CD8-positive, alpha-beta memory T cell (primary cell): ENCODE measurements around the gene NCOA3. TPM values are rescaled to one million over a fixed set of nuclear protein-coding genes. Genes with fewer than 3 reads are reported as not detected.
"Not testable (repeated sequence)": the region's sequence is repeated elsewhere in the genome, so short reads cannot be mapped to it uniquely, and the experiment has no call there.

Source experiments
- CTCF ChIA-PET: fragments of 350-600 bp; sonication (Branson Sonifier 250); formaldehyde crosslinking; loops from one replicate; lab custom pipeline; 2021; ENCODE audit warnings: antibody characterized with exemption; lab: Charles Lee
- POLR2A ChIA-PET: fragments of 350-600 bp; sonication (Branson Sonifier 250); formaldehyde crosslinking; loops from one replicate; lab custom pipeline; 2021; ENCODE audit warnings: antibody characterized with exemption; lab: Charles Lee
- DNase-seq, 5 donors: peaks; one replicate each; pipeline versions ENCODE4 v3.0.0 to v3.0.0-alpha.2; 2020 to 2022; ENCODE audit warnings: mixed read lengths in 1 of 5
- H3K27ac ChIP-seq: one replicate; pipeline ENCODE4 v1.7.0; 2013; ENCODE audit warnings: low read depth, mild to moderate bottlenecking, low read length, moderate library complexity
- H3K27me3 ChIP-seq: 2 replicates; pipeline ENCODE4 v1.7.0; 2013; ENCODE audit warnings: low read length, mild to moderate bottlenecking; ENCODE audit not compliant: insufficient read depth, poor library complexity, severe bottlenecking
- H3K36me3 ChIP-seq: 2 replicates; pipeline ENCODE4 v1.7.0; 2013; ENCODE audit warnings: mild to moderate bottlenecking, low read length, moderate library complexity; ENCODE audit not compliant: insufficient read depth
- H3K4me1 ChIP-seq: 2 replicates; pipeline ENCODE4 v1.7.0; 2013; ENCODE audit warnings: mild to moderate bottlenecking, low read length, moderate library complexity; ENCODE audit not compliant: insufficient read depth
- H3K4me3 ChIP-seq: 2 replicates; pipeline ENCODE4 v1.7.0; 2013; ENCODE audit warnings: mild to moderate bottlenecking, low read length
- H3K9me3 ChIP-seq: 2 replicates; pipeline ENCODE4 v1.7.0; 2013; ENCODE audit warnings: mild to moderate bottlenecking, low read length
- H3K27ac Mint-ChIP-seq, 8 donors: one replicate each; pipeline ENCODE4 v1.8.0; 2020 to 2021; ENCODE audit warnings: mixed read lengths in 8 of 8, mild to moderate bottlenecking in 6 of 8, inconsistent platforms in 3 of 8, moderate library complexity in 3 of 8
- H3K27me3 Mint-ChIP-seq, 2 donors: one replicate each; pipeline ENCODE4 v1.8.0; 2020 to 2021; ENCODE audit warnings: mixed read lengths in 2 of 2, mild to moderate bottlenecking in 1 of 2, moderate library complexity in 1 of 2
- H3K36me3 Mint-ChIP-seq, 3 donors: one replicate each; pipeline ENCODE4 v1.8.0; 2020 to 2021; ENCODE audit warnings: mixed read lengths in 3 of 3, inconsistent platforms in 1 of 3, mild to moderate bottlenecking in 1 of 3
- H3K4me1 Mint-ChIP-seq, 3 donors: one replicate each; pipeline ENCODE4 v1.8.0; 2020 to 2021; ENCODE audit warnings: mixed read lengths in 3 of 3, inconsistent platforms in 1 of 3, mild to moderate bottlenecking in 1 of 3
- H3K4me3 Mint-ChIP-seq, 7 donors: one replicate each; pipeline ENCODE4 v1.8.0; 2020 to 2021; ENCODE audit warnings: mixed read lengths in 7 of 7, mild to moderate bottlenecking in 6 of 7, moderate library complexity in 4 of 7, inconsistent platforms in 2 of 7
- H3K9me3 Mint-ChIP-seq, 5 donors: one replicate each; pipeline ENCODE4 v1.8.0; 2020 to 2022; ENCODE audit warnings: mixed read lengths in 5 of 5, mild to moderate bottlenecking in 3 of 5, moderate library complexity in 2 of 5, inconsistent platforms in 1 of 5
- polyA plus RNA-seq: library from polyadenylated mRNA; unstranded; fragments of 300-500 nt; fragmentation: Illumina TruSeq; gene quantifications from one replicate; pipeline ENCODE4 v1.2.3, GENCODE V29; 2021
- total RNA-seq, 2 experiments: library from RNA; stranded (reverse); gene quantifications; one replicate each; pipeline ENCODE4 v1.2.3, GENCODE V29; 2021

The NCOA3 gene
- total and polyA plus RNA-seq, 3 experiments from 2014 or later = 23.8 to 93.8 (median 92.4) TPM

DNA sequence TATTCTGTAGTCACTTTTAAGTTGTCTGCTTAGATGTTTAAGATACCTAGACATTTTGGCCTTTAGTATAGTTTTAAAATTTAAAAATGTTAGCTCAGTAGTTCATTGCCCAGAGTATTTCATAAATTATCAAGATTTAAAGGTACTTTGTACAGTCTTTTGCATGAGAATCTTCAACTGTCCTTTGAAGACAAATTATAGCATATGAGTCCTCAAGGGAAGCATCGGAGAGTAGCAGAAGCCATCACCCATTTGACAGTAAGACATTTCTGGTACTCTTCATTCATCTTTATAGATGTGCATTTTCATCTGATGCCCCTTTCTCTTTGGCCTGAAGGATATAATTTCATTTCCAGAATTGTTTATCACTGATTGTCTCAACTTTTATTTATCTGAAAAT, 89.5 kb downstream of the NCOA3 start:
- DNase-seq = no peak
- Histone ChIP-seq H3K4me3 (no peak overlapping the region), H3K9me3 (no peaks in the 10 kb centered on the region), H3K36me3 (peaks cover 10% of the 10 kb centered on the region), H3K27me3 (no peaks in the 10 kb centered on the region), H3K27ac (no peak overlapping the region), H3K4me1 (no peaks in the 10 kb centered on the region)
- no peaks in the 10 kb centered on the region for H3K9me3 Mint-ChIP-seq
- H3K4me3 Mint-ChIP-seq = no peak overlapping the region
- ChIA-PET POLR2A (interaction anchor here (1.0 kb wide), 1 partner anchor 86 kb away, joined by 4 read pairs; no protein-coding TSS in a partner anchor), CTCF (no interaction called here)
- peak overlapping the region in 6 of 8 donors; percentile 4 to 77 (median 47) for H3K27ac Mint-ChIP-seq
- H3K36me3 Mint-ChIP-seq = peaks cover 0 to 47% (median 5%) of the 10 kb centered on the region in 3 donors
- peaks cover 27 to 53% (median 48%) of the 10 kb centered on the region in 3 donors for H3K4me1 Mint-ChIP-seq
- no peaks in the 10 kb centered on the region for H3K27me3 Mint-ChIP-seq

DNA sequence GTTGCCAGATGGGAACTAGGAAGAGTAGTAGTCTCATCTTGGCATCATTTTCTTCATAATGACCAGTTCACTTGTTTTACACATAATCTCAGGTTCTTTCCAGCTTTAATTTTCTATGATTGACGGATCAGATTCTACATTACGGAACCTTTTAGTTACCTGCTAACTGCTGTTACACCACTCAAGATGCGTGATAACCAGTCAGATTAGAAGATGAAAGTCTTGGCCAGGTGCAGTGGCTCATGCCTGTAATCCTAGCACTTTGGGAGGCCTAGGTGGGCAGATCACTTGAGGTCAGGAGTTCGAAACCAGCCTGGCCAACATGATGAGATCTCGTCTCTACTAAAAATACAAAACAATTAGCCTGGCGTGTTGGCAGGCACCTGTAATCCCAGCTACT, 92.5 kb downstream of the NCOA3 start:
- H3K9me3 ChIP-seq = no peaks in the 10 kb centered on the region
- Mint-ChIP-seq H3K27ac (no peak overlapping the region), H3K36me3 (peaks cover 0 to 40% (median 3%) of the 10 kb centered on the region in 3 donors), H3K9me3 (no peaks in the 10 kb centered on the region), H3K27me3 (no peaks in the 10 kb centered on the region), H3K4me3 (no peak overlapping the region), H3K4me1 (peaks cover 22 to 46% (median 46%) of the 10 kb centered on the region in 3 donors)
- DNase-seq = no peak
- ChIA-PET CTCF (no interaction called here), POLR2A (no interaction called here)
- no peaks in the 10 kb centered on the region for H3K27me3 ChIP-seq
- H3K27ac ChIP-seq = no peak overlapping the region
- H3K4me1 ChIP-seq = no peaks in the 10 kb centered on the region
- no peak overlapping the region for H3K4me3 ChIP-seq
- H3K36me3 ChIP-seq = peaks cover 3% of the 10 kb centered on the region

DNA sequence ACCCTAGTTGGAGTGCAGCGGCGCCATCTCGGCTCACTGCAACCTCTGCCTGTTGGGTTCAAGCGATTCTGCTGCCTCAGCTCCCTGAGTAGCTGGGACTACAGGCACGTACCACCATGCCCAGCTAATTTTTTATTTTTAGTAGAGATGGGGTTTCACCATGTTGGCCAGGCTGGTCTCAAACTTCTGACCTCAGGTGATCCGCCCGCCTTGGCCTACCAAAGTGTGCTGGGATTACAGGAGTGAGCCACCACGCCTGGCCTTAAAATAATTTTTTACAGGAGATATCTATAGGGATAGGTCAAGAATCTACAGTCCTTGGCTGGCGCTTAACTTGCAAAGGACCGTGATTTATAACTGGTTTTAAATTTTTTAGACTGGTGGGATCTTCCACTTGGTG, 93.5 kb downstream of the NCOA3 start:
- H3K4me3 Mint-ChIP-seq, DNase-seq, H3K27me3 Mint-ChIP-seq, H3K27ac ChIP-seq, H3K27ac Mint-ChIP-seq, H3K4me1 ChIP-seq, H3K9me3 Mint-ChIP-seq, H3K27me3 ChIP-seq, H3K9me3 ChIP-seq, H3K4me3 ChIP-seq, POLR2A ChIA-PET, H3K36me3 ChIP-seq: not testable (repeated sequence)
- Mint-ChIP-seq H3K36me3 (peaks cover 0 to 37% (median 3%) of the 10 kb centered on the region in 3 donors), H3K4me1 (peaks cover 25 to 54% (median 47%) of the 10 kb centered on the region in 3 donors)
- CTCF ChIA-PET = interaction anchor here (2.5 kb wide), 1 partner anchor 26 kb away, joined by 7 read pairs; no protein-coding TSS in a partner anchor

DNA sequence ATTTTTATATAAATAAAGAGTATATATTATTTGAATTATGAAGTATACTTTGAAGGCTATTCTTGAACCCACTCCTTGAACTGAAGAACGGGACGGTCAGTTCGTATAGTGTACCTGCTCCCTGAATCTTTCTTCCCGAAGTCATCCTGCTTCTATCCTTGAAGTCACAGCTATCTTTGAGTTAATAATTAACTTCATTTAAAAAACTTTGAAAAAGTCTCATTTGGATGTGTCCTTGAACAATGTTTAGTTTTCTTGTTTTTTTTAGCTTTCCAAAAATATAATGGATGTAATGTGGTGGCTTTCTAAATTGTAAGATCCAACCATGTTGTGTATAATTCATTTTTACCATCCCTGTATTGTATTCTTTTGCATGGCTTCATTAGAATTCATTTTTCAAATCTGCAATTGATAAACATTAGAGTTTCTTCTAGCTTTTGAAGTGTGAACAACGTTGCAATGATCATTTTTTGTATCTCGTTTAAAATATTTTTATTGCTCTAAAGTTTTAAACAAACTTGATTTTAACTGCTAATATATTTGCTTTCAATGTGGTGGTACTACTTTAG, 94.4 kb downstream of the NCOA3 start:
- POLR2A ChIA-PET = interaction anchor here (0.6 kb wide), 1 partner anchor 258 kb away, joined by 3 read pairs; no protein-coding TSS in a partner anchor

DNA sequence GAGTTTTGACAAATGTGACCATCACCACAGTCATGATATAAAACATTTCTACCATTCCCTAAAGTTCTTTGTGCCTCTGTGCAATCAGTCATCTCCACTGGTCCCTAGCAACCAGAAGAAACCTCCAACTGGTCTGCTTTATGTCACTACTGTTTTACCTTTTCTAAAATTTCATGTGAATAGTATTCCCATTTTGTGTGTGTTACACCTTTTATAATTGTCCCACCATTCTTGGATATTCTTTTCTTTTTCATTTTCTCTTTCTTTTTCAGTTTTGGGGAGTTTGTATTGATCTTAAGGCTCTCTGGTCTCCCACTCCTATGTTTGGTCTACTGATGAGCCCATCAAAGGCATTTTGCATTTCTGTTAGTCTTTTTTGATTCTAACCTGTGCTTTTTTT, 95.4 kb downstream of the NCOA3 start:
- Mint-ChIP-seq H3K27ac (peak overlapping the region in 3 of 8 donors; percentile 27 to 64 (median 47)), H3K27me3 (no peaks in the 10 kb centered on the region), H3K4me3 (no peak overlapping the region), H3K9me3 (no peaks in the 10 kb centered on the region), H3K36me3 (peaks cover 0 to 33% (median 3%) of the 10 kb centered on the region in 3 donors), H3K4me1 (peaks cover 23 to 52% (median 47%) of the 10 kb centered on the region in 3 donors)
- H3K27me3 ChIP-seq = no peaks in the 10 kb centered on the region
- no peak overlapping the region for H3K4me3 ChIP-seq
- DNase-seq = no peak
- H3K9me3 ChIP-seq = no peaks in the 10 kb centered on the region
- CTCF ChIA-PET = interaction anchor here (1.2 to 2.5 kb wide), 3 partner anchors 24 to 215 kb away, joined by 3 to 7 read pairs (median 3); no protein-coding TSS in a partner anchor
- peaks cover 3% of the 10 kb centered on the region for H3K36me3 ChIP-seq
- POLR2A ChIA-PET = no interaction called here
- no peaks in the 10 kb centered on the region for H3K4me1 ChIP-seq
- H3K27ac ChIP-seq = no peak overlapping the region

More for the DNA sequence above, 94.4 kb downstream of the NCOA3 start:
- Histone ChIP-seq H3K27ac (no peak overlapping the region), H3K9me3 (no peaks in the 10 kb centered on the region), H3K4me3 (no peak overlapping the region), H3K36me3 (peaks cover 3% of the 10 kb centered on the region), H3K27me3 (no peaks in the 10 kb centered on the region), H3K4me1 (no peaks in the 10 kb centered on the region)
- H3K4me1 Mint-ChIP-seq = peaks cover 27 to 55% (median 49%) of the 10 kb centered on the region in 3 donors
- no peak overlapping the region for H3K27ac Mint-ChIP-seq
- DNase-seq = no peak
- no peaks in the 10 kb centered on the region for H3K9me3 Mint-ChIP-seq
- H3K4me3 Mint-ChIP-seq = no peak overlapping the region
- no peaks in the 10 kb centered on the region for H3K27me3 Mint-ChIP-seq
- CTCF ChIA-PET = interaction anchor here (1.2 to 2.5 kb wide), 3 partner anchors 25 to 214 kb away, joined by 3 to 7 read pairs (median 3); no protein-coding TSS in a partner anchor
- H3K36me3 Mint-ChIP-seq = peaks cover 0 to 37% (median 3%) of the 10 kb centered on the region in 3 donors

DNA sequence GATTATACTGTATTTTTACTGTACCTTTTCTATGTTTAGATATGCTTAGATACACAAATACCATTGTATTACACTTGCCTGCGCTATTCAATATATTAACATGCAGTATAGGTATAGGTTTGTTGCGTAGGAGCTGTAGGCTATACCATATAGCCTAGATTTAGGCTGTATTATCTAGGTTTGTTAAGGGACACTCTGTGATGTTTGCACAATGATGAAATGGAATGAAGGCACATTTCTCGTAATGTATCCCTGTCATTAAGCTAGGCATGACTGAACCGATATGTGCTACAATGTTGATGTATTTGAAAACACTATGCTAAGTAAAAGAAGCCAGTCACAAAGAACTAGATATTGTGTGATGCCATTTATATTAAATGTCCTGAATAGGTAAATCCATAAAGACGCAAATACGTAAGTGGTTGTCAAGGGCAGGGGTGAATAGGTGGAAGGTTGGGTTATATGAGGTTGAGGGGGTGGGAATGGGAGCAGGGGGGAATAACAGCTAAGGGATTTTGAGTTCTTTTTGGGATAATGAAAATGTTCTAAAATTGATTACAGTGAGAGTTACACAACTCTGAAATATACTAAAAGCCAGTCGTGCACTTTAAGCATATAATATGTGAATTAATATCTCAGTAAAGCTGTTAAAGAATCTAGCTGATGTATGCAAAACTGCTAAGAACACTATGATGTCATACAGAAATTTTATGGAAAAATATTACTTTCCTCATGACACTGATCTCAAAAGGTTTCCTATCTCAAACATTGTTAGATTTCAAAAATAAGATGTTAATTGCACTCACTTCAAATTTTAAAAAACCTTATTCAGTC, 97.4 kb downstream of the NCOA3 start:
- no peak overlapping the region for H3K4me3 Mint-ChIP-seq
- Histone ChIP-seq H3K27me3 (no peaks in the 10 kb centered on the region), H3K27ac (no peak overlapping the region), H3K9me3 (no peaks in the 10 kb centered on the region), H3K36me3 (peaks cover 2% of the 10 kb centered on the region), H3K4me3 (no peak overlapping the region), H3K4me1 (no peaks in the 10 kb centered on the region)
- no peak for DNase-seq
- CTCF ChIA-PET = interaction anchor here (1.2 kb wide), 1 partner anchor 22 kb away, joined by 4 read pairs; no protein-coding TSS in a partner anchor
- peak overlapping the region in 1 of 8 donors; percentile 9 for H3K27ac Mint-ChIP-seq
- H3K36me3 Mint-ChIP-seq = peaks cover 0 to 28% (median 2%) of the 10 kb centered on the region in 3 donors
- H3K9me3 Mint-ChIP-seq = no peaks in the 10 kb centered on the region
- POLR2A ChIA-PET = no interaction called here
- peaks cover 34 to 58% (median 58%) of the 10 kb centered on the region in 3 donors for H3K4me1 Mint-ChIP-seq
- no peaks in the 10 kb centered on the region for H3K27me3 Mint-ChIP-seq

DNA sequence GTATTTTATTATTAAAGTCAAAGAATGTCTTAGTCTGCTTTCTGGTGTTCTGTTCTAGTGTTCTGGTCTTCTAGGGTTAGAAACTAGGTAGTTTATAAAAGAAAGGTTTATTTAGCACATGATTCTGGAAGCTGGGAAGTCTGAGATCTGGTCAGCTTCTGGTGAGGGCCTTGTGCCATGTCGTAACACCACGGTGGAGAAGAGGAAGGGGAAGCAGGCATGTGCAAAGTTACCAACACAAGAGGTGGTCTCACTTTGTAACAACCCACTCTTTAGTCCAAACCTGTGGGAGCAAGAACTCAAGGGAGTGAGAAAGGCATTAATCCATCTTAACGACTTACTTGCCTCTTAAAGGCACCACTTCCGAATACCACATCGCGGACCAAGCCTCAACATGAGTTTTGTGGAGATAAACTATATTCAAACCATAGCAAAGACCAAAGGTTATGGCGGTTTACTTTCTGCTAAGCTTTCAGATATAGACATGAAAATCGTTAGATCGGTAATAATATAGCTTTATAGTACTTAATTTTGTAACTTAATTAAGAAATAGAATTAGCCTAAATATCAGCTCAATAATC, 99.4 kb downstream of the NCOA3 start:
- Histone ChIP-seq H3K4me1 (peaks cover 7% of the 10 kb centered on the region), H3K9me3 (no peaks in the 10 kb centered on the region), H3K36me3 (no peaks in the 10 kb centered on the region), H3K27me3 (no peaks in the 10 kb centered on the region), H3K4me3 (no peak overlapping the region), H3K27ac (no peak overlapping the region)
- Mint-ChIP-seq H3K4me3 (no peak overlapping the region), H3K9me3 (no peaks in the 10 kb centered on the region), H3K4me1 (peaks cover 46 to 65% (median 62%) of the 10 kb centered on the region in 3 donors), H3K27me3 (no peaks in the 10 kb centered on the region), H3K27ac (peak overlapping the region in 1 of 8 donors; percentile 35), H3K36me3 (peaks cover 0 to 19% (median 2%) of the 10 kb centered on the region in 3 donors)
- no peak for DNase-seq
- ChIA-PET POLR2A (no interaction called here), CTCF (interaction anchor here (1.4 kb wide), 1 partner anchor 9 kb away, joined by 3 read pairs; no protein-coding TSS in a partner anchor)
